ENCODE data around the gene DDX31. TPM values are rescaled to one million over a fixed set of nuclear protein-coding genes. Genes with fewer than 3 reads are reported as not detected.
A peak's percentile ranks its signal among the peaks of the same experiment; 100 is the strongest.

Gene DDX31
- polyA plus RNA-seq, 4 donors, result 2.2 to 12.6 (median 4.9) TPM

- Histone ChIP-seq H3K27ac (ENCODE audit: low read depth in 1 of 3, low read length in 2 of 3) (no peak overlapping the region), H3K4me1 (ENCODE audit: control insufficient read depth in 3 of 3, insufficient read depth in 2 of 3, low read depth in 1 of 3, low read length in 2 of 3) (peaks cover 0 to 5% (median 0%) of the 10 kb centered on the region in 3 donors), H3K36me3 (ENCODE audit: control insufficient read depth in 3 of 3, insufficient read depth in 2 of 3, low read depth in 1 of 3, low read length in 3 of 3) (no peaks in the 10 kb centered on the region), H3K27me3 (ENCODE audit: control insufficient read depth in 3 of 3, insufficient read depth in 3 of 3, low read length in 3 of 3) (peaks cover 35 to 96% (median 67%) of the 10 kb centered on the region in 3 donors), H3K9me3 (ENCODE audit: control insufficient read depth in 2 of 2, insufficient read depth in 1 of 2, low read depth in 1 of 2, low read length in 1 of 2) (peaks cover 0 to 3% of the 10 kb centered on the region in 2 donors), H3K4me3 (ENCODE audit: low read depth in 1 of 3, low read length in 3 of 3) (no peak overlapping the region)
- DNase-seq, result peak in 1 of 2 donors; percentile 3
- 7 to 16% (median 14%) methylated on average over 30 of the region's 30 CpGs for WGBS, 3 donors
- FAIRE-seq, result no peak
Measured at GRCh38 chr9:132584601-132585560, 84.9 kb downstream of the DDX31 start.

GRCh38 chr9:132583584-132584304 lies 86.0 kb downstream of the DDX31 start:
- FAIRE-seq, result no peak
- WGBS, 3 donors, result 6 to 7% (median 6%) methylated on average over 8 of the region's 8 CpGs
- peak in 1 of 2 donors; percentile 4 for DNase-seq
- no peaks in the 10 kb centered on the region for H3K36me3 ChIP-seq (ENCODE audit: control insufficient read depth in 3 of 3, insufficient read depth in 2 of 3, low read depth in 1 of 3, low read length in 3 of 3)
- no peaks in the 10 kb centered on the region for H3K9me3 ChIP-seq (ENCODE audit: control insufficient read depth in 2 of 2, insufficient read depth in 1 of 2, low read depth in 1 of 2, low read length in 1 of 2)
- peaks cover 37 to 97% (median 65%) of the 10 kb centered on the region in 3 donors for H3K27me3 ChIP-seq (ENCODE audit: control insufficient read depth in 3 of 3, insufficient read depth in 3 of 3, low read length in 3 of 3)
- H3K4me1 ChIP-seq (ENCODE audit: control insufficient read depth in 3 of 3, insufficient read depth in 2 of 3, low read depth in 1 of 3, low read length in 2 of 3), result peaks cover 0 to 5% (median 0%) of the 10 kb centered on the region in 3 donors
- H3K27ac ChIP-seq (ENCODE audit: low read depth in 1 of 3, low read length in 2 of 3), result no peak overlapping the region
- no peak overlapping the region for H3K4me3 ChIP-seq (ENCODE audit: low read depth in 1 of 3, low read length in 3 of 3)

GRCh38 chr9:132582786-132583583 lies 86.8 kb downstream of the DDX31 start:
- Histone ChIP-seq H3K36me3 (ENCODE audit: control insufficient read depth in 3 of 3, insufficient read depth in 2 of 3, low read depth in 1 of 3, low read length in 3 of 3) (no peaks in the 10 kb centered on the region), H3K27me3 (ENCODE audit: control insufficient read depth in 3 of 3, insufficient read depth in 3 of 3, low read length in 3 of 3) (peaks cover 37 to 97% (median 65%) of the 10 kb centered on the region in 3 donors), H3K27ac (ENCODE audit: low read depth in 1 of 3, low read length in 2 of 3) (no peak overlapping the region), H3K4me1 (ENCODE audit: control insufficient read depth in 3 of 3, insufficient read depth in 2 of 3, low read depth in 1 of 3, low read length in 2 of 3) (peaks cover 0 to 5% (median 0%) of the 10 kb centered on the region in 3 donors), H3K4me3 (ENCODE audit: low read depth in 1 of 3, low read length in 3 of 3) (no peak overlapping the region), H3K9me3 (ENCODE audit: control insufficient read depth in 2 of 2, insufficient read depth in 1 of 2, low read depth in 1 of 2, low read length in 1 of 2) (no peaks in the 10 kb centered on the region)
- FAIRE-seq, result no peak
- WGBS, 3 donors, result 16 to 26% (median 24%) methylated on average over 37 of the region's 37 CpGs
- no peak for DNase-seq

GRCh38 chr9:132582276-132582785 lies 87.5 kb downstream of the DDX31 start, which contains the start of gene BARHL1:
BARHL1 (plus strand) TSS chr9:132582606; CDS start chr9:132582798, 192 bp downstream.
- peaks cover 32 to 97% (median 63%) of the 10 kb centered on the region in 3 donors for H3K27me3 ChIP-seq (ENCODE audit: control insufficient read depth in 3 of 3, insufficient read depth in 3 of 3, low read length in 3 of 3)
- H3K27ac ChIP-seq (ENCODE audit: low read depth in 1 of 3, low read length in 2 of 3), result no peak within 1 kb of the TSS
- FAIRE-seq (no peak), DNase-seq (no peak)
- peak within 1 kb of the TSS in 1 of 3 donors; percentile 10 for H3K4me3 ChIP-seq (ENCODE audit: low read depth in 1 of 3, low read length in 3 of 3)
- H3K9me3 ChIP-seq (ENCODE audit: control insufficient read depth in 2 of 2, insufficient read depth in 1 of 2, low read depth in 1 of 2, low read length in 1 of 2), result no peaks in the 10 kb centered on the region
- no peaks in the 10 kb centered on the region for H3K36me3 ChIP-seq (ENCODE audit: control insufficient read depth in 3 of 3, insufficient read depth in 2 of 3, low read depth in 1 of 3, low read length in 3 of 3)
- peaks cover 0 to 5% (median 0%) of the 10 kb centered on the region in 3 donors for H3K4me1 ChIP-seq (ENCODE audit: control insufficient read depth in 3 of 3, insufficient read depth in 2 of 3, low read depth in 1 of 3, low read length in 2 of 3)
- WGBS, 3 donors, result 7 to 14% (median 10%) methylated on average over 31 to 36 of the region's 36 CpGs

- no peak for DNase-seq
- Histone ChIP-seq H3K27ac (ENCODE audit: low read depth in 1 of 3, low read length in 2 of 3) (no peak overlapping the region), H3K4me3 (ENCODE audit: low read depth in 1 of 3, low read length in 3 of 3) (no peak overlapping the region), H3K36me3 (ENCODE audit: control insufficient read depth in 3 of 3, insufficient read depth in 2 of 3, low read depth in 1 of 3, low read length in 3 of 3) (no peaks in the 10 kb centered on the region), H3K27me3 (ENCODE audit: control insufficient read depth in 3 of 3, insufficient read depth in 3 of 3, low read length in 3 of 3) (peaks cover 22 to 89% (median 44%) of the 10 kb centered on the region in 3 donors), H3K9me3 (ENCODE audit: control insufficient read depth in 2 of 2, insufficient read depth in 1 of 2, low read depth in 1 of 2, low read length in 1 of 2) (no peaks in the 10 kb centered on the region), H3K4me1 (ENCODE audit: control insufficient read depth in 3 of 3, insufficient read depth in 2 of 3, low read depth in 1 of 3, low read length in 2 of 3) (peaks cover 0 to 5% (median 0%) of the 10 kb centered on the region in 3 donors)
- FAIRE-seq, result no peak
- 10 to 13% (median 11%) methylated on average over 15 of the region's 15 CpGs for WGBS, 3 donors
Measured at GRCh38 chr9:132579427-132579798, 90.4 kb downstream of the DDX31 start.

- H3K27ac ChIP-seq (ENCODE audit: low read depth in 1 of 3, low read length in 2 of 3), result no peak overlapping the region
- FAIRE-seq, result no peak
- no peak for DNase-seq
- H3K36me3 ChIP-seq (ENCODE audit: control insufficient read depth in 3 of 3, insufficient read depth in 2 of 3, low read depth in 1 of 3, low read length in 3 of 3), result no peaks in the 10 kb centered on the region
- no peak overlapping the region for H3K4me3 ChIP-seq (ENCODE audit: low read depth in 1 of 3, low read length in 3 of 3)
- WGBS, 3 donors, result 32 to 40% (median 38%) methylated on average over 7 of the region's 7 CpGs
- H3K9me3 ChIP-seq (ENCODE audit: control insufficient read depth in 2 of 2, insufficient read depth in 1 of 2, low read depth in 1 of 2, low read length in 1 of 2), result no peaks in the 10 kb centered on the region
- peaks cover 22 to 80% (median 38%) of the 10 kb centered on the region in 3 donors for H3K27me3 ChIP-seq (ENCODE audit: control insufficient read depth in 3 of 3, insufficient read depth in 3 of 3, low read length in 3 of 3)
- H3K4me1 ChIP-seq (ENCODE audit: control insufficient read depth in 3 of 3, insufficient read depth in 2 of 3, low read depth in 1 of 3, low read length in 2 of 3), result peaks cover 0 to 5% (median 0%) of the 10 kb centered on the region in 3 donors
Measured at GRCh38 chr9:132578367-132578932, 91.3 kb downstream of the DDX31 start.

GRCh38 chr9:132577119-132577518 lies 92.7 kb downstream of the DDX31 start:
- DNase-seq (no peak), FAIRE-seq (no peak)
- H3K27me3 ChIP-seq (ENCODE audit: control insufficient read depth in 3 of 3, insufficient read depth in 3 of 3, low read length in 3 of 3), result peaks cover 12 to 76% (median 35%) of the 10 kb centered on the region in 3 donors
- no peaks in the 10 kb centered on the region for H3K9me3 ChIP-seq (ENCODE audit: control insufficient read depth in 2 of 2, insufficient read depth in 1 of 2, low read depth in 1 of 2, low read length in 1 of 2)
- H3K4me3 ChIP-seq (ENCODE audit: low read depth in 1 of 3, low read length in 3 of 3), result no peak overlapping the region
- H3K36me3 ChIP-seq (ENCODE audit: control insufficient read depth in 3 of 3, insufficient read depth in 2 of 3, low read depth in 1 of 3, low read length in 3 of 3), result no peaks in the 10 kb centered on the region
- H3K4me1 ChIP-seq (ENCODE audit: control insufficient read depth in 3 of 3, insufficient read depth in 2 of 3, low read depth in 1 of 3, low read length in 2 of 3), result peaks cover 0 to 5% (median 0%) of the 10 kb centered on the region in 3 donors
- H3K27ac ChIP-seq (ENCODE audit: low read depth in 1 of 3, low read length in 2 of 3), result no peak overlapping the region
